Naive thymus-derived CD8-positive, alpha-beta T cell (primary cell): ENCODE measurements around the gene CLIP1. TPM values are rescaled to one million over a fixed set of nuclear protein-coding genes. Genes with fewer than 3 reads are reported as not detected.
"Not testable (repeated sequence)": the region's sequence is repeated elsewhere in the genome, so short reads cannot be mapped to it uniquely, and the experiment has no call there.

ENCODE experiments used
- ATAC-seq, 2 donors: fragments of 150-1000 bp; cut with Tn5 transposase in 1 of 2; sonication (Bioruptor Pico), chemical (Tn5 transposase) in 1 of 2; 1 replicate in 1 of 2; 2 replicates in 1 of 2; pipeline ENCODE4 v1.10.0; 2021; ENCODE audit warnings: mild to moderate bottlenecking in 2 of 2, moderate library complexity in 2 of 2
- POLR2A ChIA-PET: fragments of 350-600 bp; sonication (Branson Sonifier 250); formaldehyde crosslinking; loops from one replicate; lab custom pipeline; 2021; ENCODE audit warnings: antibody characterized with exemption; lab: Charles Lee
- DNase-seq, 10 donors: peaks; one replicate each; pipeline versions ENCODE4 v3.0.0 to v3.0.0-alpha.2; 2020 to 2022
- H3K27ac Mint-ChIP-seq, 10 donors: one replicate each; pipeline ENCODE4 v1.8.0; 2020 to 2022; ENCODE audit warnings: mild to moderate bottlenecking in 10 of 10, mixed read lengths in 10 of 10, moderate library complexity in 4 of 10, inconsistent platforms in 1 of 10
- H3K27me3 Mint-ChIP-seq, 5 donors: one replicate each; pipeline ENCODE4 v1.8.0; 2021 to 2022; ENCODE audit warnings: mixed read lengths in 5 of 5
- H3K36me3 Mint-ChIP-seq, 3 donors: one replicate each; pipeline ENCODE4 v1.8.0; 2020 to 2022; ENCODE audit warnings: mixed read lengths in 3 of 3, mild to moderate bottlenecking in 2 of 3, inconsistent platforms in 1 of 3
- H3K4me1 Mint-ChIP-seq, 4 donors: one replicate each; pipeline ENCODE4 v1.8.0; 2021 to 2022; ENCODE audit warnings: mixed read lengths in 4 of 4
- H3K4me3 Mint-ChIP-seq, 10 donors: one replicate each; pipeline ENCODE4 v1.8.0; 2020 to 2022; ENCODE audit warnings: mild to moderate bottlenecking in 10 of 10, mixed read lengths in 10 of 10, moderate library complexity in 6 of 10, inconsistent platforms in 1 of 10
- H3K9me3 Mint-ChIP-seq, 9 donors: one replicate each; pipeline ENCODE4 v1.8.0; 2020 to 2022; ENCODE audit warnings: mixed read lengths in 9 of 9, mild to moderate bottlenecking in 3 of 9, inconsistent platforms in 1 of 9, moderate library complexity in 1 of 9
- polyA plus RNA-seq, 3 donors: library from polyadenylated mRNA; unstranded; fragments of 300-500 nt; fragmentation: Illumina TruSeq; gene quantifications; one replicate each; pipeline ENCODE4 v1.2.3, GENCODE V29; 2021
- total RNA-seq, 8 experiments: library from RNA in 2 of 8; stranded (reverse) in 2 of 8; gene quantifications; one replicate each; pipeline ENCODE4 v1.2.3 and lab custom pipeline; 2021 to 2026

CLIP1 gene
- total and polyA plus RNA-seq, 5 experiments from 2014 or later: 6.3 to 48.7 (median 20.4) TPM

- H3K9me3 Mint-ChIP-seq: no peaks in the 10 kb centered on the region
- POLR2A ChIA-PET: interaction anchor here (1.1 kb wide), 1 partner anchor 29 kb away, joined by 4 read pairs; no protein-coding TSS in a partner anchor
- peak overlapping the region; percentile 66 to 93 (median 88) for H3K27ac Mint-ChIP-seq
- H3K27me3 Mint-ChIP-seq: no peaks in the 10 kb centered on the region
- ATAC-seq: peak in 1 of 2 donors; percentile 11
- H3K4me3 Mint-ChIP-seq: peak overlapping the region; percentile 73 to 94 (median 86)
- peaks cover 5 to 36% (median 22%) of the 10 kb centered on the region in 4 donors for H3K4me1 Mint-ChIP-seq
- peak in 3 of 10 donors; percentile 3 to 14 (median 9) for DNase-seq
- H3K36me3 Mint-ChIP-seq: no peaks in the 10 kb centered on the region
Measured at GRCh38 chr12:122423258-122424165, 1.0 kb upstream of the CLIP1 start.

GRCh38 chr12:122422730-122423257 lies 325 bp upstream of the CLIP1 start:
- H3K4me3 Mint-ChIP-seq: peak overlapping the region; percentile 73 to 94 (median 86)
- POLR2A ChIA-PET: interaction anchor here (0.6 to 1.1 kb wide), 3 partner anchors 8 to 104 kb away, joined by 4 read pairs; partner anchors contain the start of genes KNTC1 and RSRC2
- no peaks in the 10 kb centered on the region for H3K9me3 Mint-ChIP-seq
- no peaks in the 10 kb centered on the region for H3K27me3 Mint-ChIP-seq
- peak in 7 of 10 donors; percentile 2 to 44 (median 14) for DNase-seq
- H3K36me3 Mint-ChIP-seq: peaks cover 0 to 2% (median 0%) of the 10 kb centered on the region in 3 donors
- peak overlapping the region; percentile 72 to 92 (median 87) for H3K27ac Mint-ChIP-seq
- peak; percentile 9 to 14 for ATAC-seq
- peaks cover 11 to 42% (median 27%) of the 10 kb centered on the region in 4 donors for H3K4me1 Mint-ChIP-seq

DNA sequence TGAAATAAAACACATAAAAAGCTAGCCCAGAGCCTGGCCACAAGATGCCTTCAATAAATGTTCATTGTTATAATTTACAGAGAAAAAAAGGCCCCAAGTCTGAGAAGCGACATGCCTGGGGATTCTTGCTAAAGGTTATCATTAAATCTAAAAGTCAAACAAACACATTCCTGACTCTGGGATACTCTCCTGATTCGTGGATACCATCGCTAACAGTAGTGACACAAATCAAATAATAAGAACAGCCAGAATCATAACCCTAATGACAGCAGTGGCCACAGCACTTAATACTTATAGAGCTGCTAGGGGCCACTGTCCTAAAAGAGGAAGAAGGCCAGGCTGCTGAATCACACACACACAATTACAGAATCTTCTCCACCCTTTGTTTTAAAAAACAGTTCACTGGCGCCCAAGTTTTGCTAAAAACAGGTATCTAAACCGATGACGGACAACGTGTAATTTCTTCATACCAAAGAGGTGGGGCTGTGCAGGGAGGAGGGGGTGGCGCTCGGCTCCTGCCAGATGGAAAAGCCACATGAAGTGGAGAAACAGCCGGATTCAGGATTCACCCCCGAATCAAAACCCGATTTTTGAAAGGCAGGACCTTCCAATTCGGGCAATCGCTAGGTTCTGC lies 1.2 kb downstream of the CLIP1 start:
- no peak for ATAC-seq
- POLR2A ChIA-PET: interaction anchor here (0.6 to 1.0 kb wide), 2 partner anchors 50 to 105 kb away, joined by 4 to 5 read pairs; partner anchors contain the start of genes KNTC1 and RSRC2
- Mint-ChIP-seq H3K4me3 (peak overlapping the region; percentile 80 to 93 (median 90)), H3K4me1 (peaks cover 12 to 44% (median 30%) of the 10 kb centered on the region in 4 donors), H3K27me3 (no peaks in the 10 kb centered on the region), H3K36me3 (peaks cover 0 to 3% (median 0%) of the 10 kb centered on the region in 3 donors), H3K27ac (peak overlapping the region; percentile 73 to 95 (median 90)), H3K9me3 (no peaks in the 10 kb centered on the region)
- peak in 2 of 10 donors; percentile 2 to 12 for DNase-seq

DNA sequence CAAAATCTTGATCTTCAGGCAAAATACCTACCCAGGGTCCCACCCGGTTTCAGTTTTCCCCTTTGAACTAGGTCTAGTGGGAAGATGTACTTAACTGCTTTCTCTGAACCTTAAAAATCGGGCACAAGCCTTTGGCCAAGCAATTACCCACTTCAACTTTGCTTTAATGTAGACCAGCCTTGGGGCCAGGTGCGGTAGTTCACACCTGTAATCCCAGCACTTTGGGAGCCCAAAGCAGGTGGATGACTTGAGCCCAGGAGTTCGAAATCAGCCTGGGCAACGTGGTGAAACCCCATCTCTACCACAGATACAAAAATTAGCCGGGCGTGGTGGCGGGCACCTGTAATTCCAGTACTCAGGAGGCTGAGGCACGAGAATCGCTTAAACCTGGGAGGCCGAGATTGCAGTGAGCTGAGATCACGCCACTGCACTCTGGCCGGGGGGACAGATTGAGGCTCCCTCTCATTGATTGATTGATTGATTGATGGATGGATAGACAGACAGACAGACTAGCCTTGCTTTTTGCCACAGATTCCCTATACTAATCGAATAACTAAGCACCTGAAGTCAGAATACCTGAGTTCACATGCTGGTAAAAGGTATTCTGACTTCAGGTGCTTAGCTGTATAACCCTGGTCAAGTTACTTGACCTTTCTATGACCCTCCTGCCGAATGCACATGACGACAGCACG lies 1.9 kb downstream of the CLIP1 start:
- H3K4me3 Mint-ChIP-seq: peak overlapping the region; percentile 80 to 93 (median 90)
- DNase-seq: no peak
- POLR2A ChIA-PET: interaction anchor here (0.6 kb wide), 1 partner anchor 68 kb away, joined by 3 read pairs; no protein-coding TSS in a partner anchor
- H3K9me3 Mint-ChIP-seq: no peaks in the 10 kb centered on the region
- H3K27ac Mint-ChIP-seq: peak overlapping the region in 8 of 10 donors; percentile 62 to 93 (median 80)
- no peaks in the 10 kb centered on the region for H3K27me3 Mint-ChIP-seq
- peaks cover 0 to 3% (median 0%) of the 10 kb centered on the region in 3 donors for H3K36me3 Mint-ChIP-seq
- peaks cover 12 to 44% (median 30%) of the 10 kb centered on the region in 4 donors for H3K4me1 Mint-ChIP-seq
- no peak for ATAC-seq

- H3K27me3 Mint-ChIP-seq, H3K36me3 Mint-ChIP-seq, ATAC-seq, DNase-seq, H3K27ac Mint-ChIP-seq, H3K9me3 Mint-ChIP-seq: not testable (repeated sequence)
- POLR2A ChIA-PET: interaction anchor here (0.5 kb wide), 1 partner anchor 34 kb away, joined by 4 read pairs; no protein-coding TSS in a partner anchor
- Mint-ChIP-seq H3K4me1 (peaks cover 12 to 44% (median 32%) of the 10 kb centered on the region in 4 donors), H3K4me3 (peak overlapping the region in 1 of 10 donors; percentile 41)
Measured at GRCh38 chr12:122419094-122419493, 3.4 kb downstream of the CLIP1 start.

DNA sequence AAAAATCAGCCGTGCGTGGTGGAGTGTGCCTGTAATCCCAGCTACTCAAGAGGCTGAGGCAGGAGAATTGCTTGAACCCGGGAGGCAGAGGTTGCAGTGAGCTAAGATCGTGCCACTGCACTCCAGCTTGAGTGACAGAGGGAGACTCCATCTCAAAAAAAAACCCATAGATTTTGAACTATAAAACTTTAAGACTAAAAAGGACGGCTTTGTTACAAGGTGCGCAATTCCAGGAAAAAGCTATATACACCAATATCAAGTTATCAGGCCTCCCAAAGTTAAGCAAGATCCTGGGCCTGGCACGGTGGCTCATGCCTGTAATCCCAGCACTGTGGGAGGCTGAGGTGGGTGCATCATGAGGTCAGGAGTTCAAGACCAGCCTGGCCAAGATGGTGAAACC lies 6.8 kb downstream of the CLIP1 start:
- DNase-seq, H3K36me3 Mint-ChIP-seq, H3K27me3 Mint-ChIP-seq, ATAC-seq, H3K9me3 Mint-ChIP-seq, H3K4me3 Mint-ChIP-seq: not testable (repeated sequence)
- Mint-ChIP-seq H3K27ac (peak overlapping the region in 1 of 10 donors; percentile 40), H3K4me1 (peaks cover 11 to 40% (median 26%) of the 10 kb centered on the region in 4 donors)
- POLR2A ChIA-PET: interaction anchor here (0.5 kb wide), 1 partner anchor 13 kb away, joined by 4 read pairs; no protein-coding TSS in a partner anchor

DNA sequence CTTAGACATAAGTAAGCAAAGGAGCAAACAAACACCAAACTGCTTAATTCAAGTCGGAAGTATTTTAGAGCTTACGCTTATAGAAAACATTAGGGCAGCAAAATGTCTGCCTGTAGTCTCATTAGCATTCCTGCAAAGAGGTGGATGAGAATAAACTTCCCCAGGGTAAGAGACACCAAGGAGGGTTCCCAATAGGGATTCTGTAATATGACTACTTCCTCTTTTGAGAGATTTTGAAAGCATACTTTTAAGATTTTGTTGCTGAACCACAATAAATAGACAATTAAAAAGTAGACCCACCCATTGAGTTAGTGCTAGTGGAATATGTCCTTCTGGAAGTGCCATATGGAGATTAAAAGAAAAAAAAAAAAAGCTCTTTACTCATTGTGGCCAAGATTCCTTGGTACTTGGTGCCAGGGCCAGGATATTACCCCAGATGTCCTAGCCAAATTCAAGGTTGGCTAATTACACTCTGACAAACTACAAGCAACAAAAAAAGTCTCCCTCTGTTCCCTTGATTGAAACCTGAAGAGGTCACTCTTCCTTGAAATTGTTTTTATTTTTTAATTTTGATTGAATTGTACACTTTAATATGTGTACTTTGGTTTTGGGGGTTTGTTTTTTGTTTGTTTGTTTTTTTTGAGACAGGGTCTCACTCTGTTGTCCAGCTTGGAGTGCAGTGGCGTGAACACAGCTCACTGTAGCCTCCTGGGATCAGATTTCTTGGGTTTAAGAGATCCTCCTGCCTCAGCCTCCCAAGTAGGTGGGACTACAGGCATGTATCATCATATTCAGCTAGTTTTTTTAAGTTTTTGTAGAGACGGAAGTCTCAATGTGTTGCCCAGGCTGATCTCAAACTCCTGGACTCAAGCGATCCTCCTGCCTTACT lies 8.7 kb downstream of the CLIP1 start:
- Mint-ChIP-seq H3K36me3 (peaks cover 0 to 3% (median 0%) of the 10 kb centered on the region in 3 donors), H3K27me3 (no peaks in the 10 kb centered on the region), H3K9me3 (no peaks in the 10 kb centered on the region), H3K4me1 (peaks cover 11 to 29% (median 21%) of the 10 kb centered on the region in 4 donors), H3K27ac (peak overlapping the region in 3 of 10 donors; percentile 40 to 76 (median 47)), H3K4me3 (peak overlapping the region in 1 of 10 donors; percentile 11)
- ATAC-seq: no peak
- POLR2A ChIA-PET: interaction anchor here (0.6 kb wide), 1 partner anchor 62 kb away, joined by 3 read pairs; no protein-coding TSS in a partner anchor
- DNase-seq: no peak

- H3K9me3 Mint-ChIP-seq: no peaks in the 10 kb centered on the region
- ATAC-seq: no peak
- H3K36me3 Mint-ChIP-seq: peaks cover 0 to 2% (median 0%) of the 10 kb centered on the region in 3 donors
- no peaks in the 10 kb centered on the region for H3K27me3 Mint-ChIP-seq
- peak overlapping the region in 3 of 10 donors; percentile 8 to 76 (median 37) for H3K27ac Mint-ChIP-seq
- POLR2A ChIA-PET: no interaction called here
- H3K4me1 Mint-ChIP-seq: peaks cover 7 to 23% (median 17%) of the 10 kb centered on the region in 4 donors
- no peak for DNase-seq
- peak overlapping the region in 2 of 10 donors; percentile 19 to 26 for H3K4me3 Mint-ChIP-seq
Measured at GRCh38 chr12:122412851-122413433, 9.5 kb downstream of the CLIP1 start.

DNA sequence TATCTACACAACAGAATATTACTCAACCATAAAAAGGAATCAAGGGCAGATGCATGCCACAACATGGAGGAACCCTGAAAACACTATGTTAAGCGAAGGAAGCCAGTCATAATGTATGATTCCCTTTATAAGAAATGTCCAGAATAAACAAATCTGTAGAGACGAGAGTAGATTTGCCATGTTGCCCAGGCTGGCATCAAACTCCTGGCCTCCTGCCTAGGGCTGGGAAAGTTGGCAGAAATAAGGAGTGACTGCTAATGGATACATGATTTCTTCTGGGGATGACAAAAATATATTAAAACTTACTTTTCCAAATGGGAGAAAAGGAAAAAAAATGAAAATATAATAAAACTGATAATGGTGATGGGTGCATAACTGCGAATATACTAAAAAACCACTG lies 10.9 kb downstream of the CLIP1 start:
- DNase-seq (no peak), ATAC-seq (no peak)
- Mint-ChIP-seq H3K36me3 (no peaks in the 10 kb centered on the region), H3K9me3 (no peaks in the 10 kb centered on the region), H3K27ac (peak overlapping the region in 1 of 10 donors; percentile 62), H3K27me3 (no peaks in the 10 kb centered on the region), H3K4me3 (peak overlapping the region in 1 of 10 donors; percentile 48), H3K4me1 (peaks cover 4 to 24% (median 16%) of the 10 kb centered on the region in 4 donors)
- POLR2A ChIA-PET: no interaction called here

- Mint-ChIP-seq H3K4me3 (no peak overlapping the region), H3K4me1 (peaks cover 6 to 20% (median 13%) of the 10 kb centered on the region in 4 donors), H3K27ac (peak overlapping the region; percentile 9 to 67 (median 34)), H3K36me3 (peaks cover 0 to 10% (median 0%) of the 10 kb centered on the region in 3 donors), H3K27me3 (no peaks in the 10 kb centered on the region), H3K9me3 (no peaks in the 10 kb centered on the region)
- DNase-seq: no peak
- POLR2A ChIA-PET: interaction anchor here (0.5 kb wide), 1 partner anchor 20 kb away, joined by 5 read pairs; no protein-coding TSS in a partner anchor
- no peak for ATAC-seq
Measured at GRCh38 chr12:122407208-122407607, 15.3 kb downstream of the CLIP1 start.
